ENCODE results near the gene HBD. TPM values are rescaled to one million over a fixed set of nuclear protein-coding genes. Genes with fewer than 3 reads are reported as not detected.

The HBD gene
- total and polyA plus RNA-seq, 2 donors (not counting 3 experiments of a cell fraction or from before 2014, with no cell fraction given), result not detected

GRCh38 chr11:5272395-5273017 is 38.2 kb upstream of the HBD start:
- dilution Hi-C loops (cut with MboI; ENCODE audit: extremely low pct_ligation_motif_present, low sequenced_read_pairs) (no loop called here), intact Hi-C loops (cut with micrococcal nuclease) (no loop called here)
- BruUV-seq (replicated peaks), result no TSS peak
- ChIA-PET CTCF (no interaction called here), POLR2A (no interaction called here)
- no peak overlapping the region for H3K9ac ChIP-seq (replicated peaks; ENCODE audit: extremely low read depth, insufficient read depth, low read length)
- no peak for DNase-seq (ENCODE audit: low read depth, low spot score)
- no peaks in the 10 kb centered on the region for H3K79me2 ChIP-seq (ENCODE audit: control insufficient read depth, insufficient read depth, low read length)
- no peaks in the 10 kb centered on the region for H4K20me1 ChIP-seq (replicated peaks; ENCODE audit: control insufficient read depth, extremely low read depth, insufficient read depth, low read length)
- no peaks in the 10 kb centered on the region for H3K36me3 ChIP-seq (ENCODE audit: control insufficient read depth in 2 of 2, extremely low read depth in 1 of 2, insufficient read depth in 2 of 2, low read length in 2 of 2)
- no peaks in the 10 kb centered on the region for H3K9me3 ChIP-seq (replicated peaks; ENCODE audit: control insufficient read depth, insufficient read depth, low read length)
- no peak for TF ChIP-seq EZH2 (IDR thresholded peaks at IDR 0.05; ENCODE audit: borderline replicate concordance, low read depth, low read length, severe bottlenecking)
- TF ChIP-seq GATA2 (IDR thresholded peaks at IDR 0.05; ENCODE audit: insufficient read depth, insufficient read length, low read depth, low read length), result no peak
- TF ChIP-seq CTCF (IDR thresholded peaks at IDR 0.05; ENCODE audit: extremely low read depth in 1 of 2, insufficient read depth in 1 of 2, low read depth in 1 of 2, low read length in 2 of 2), result no peak
- no peak for TF ChIP-seq MYC (IDR thresholded peaks at IDR 0.05; ENCODE audit: low read depth, low read length)
- no peak for TF ChIP-seq POLR2A (IDR thresholded peaks at IDR 0.05; ENCODE audit: low read depth, low read length)
- TF ChIP-seq MAX (IDR thresholded peaks at IDR 0.05; ENCODE audit: insufficient read depth, insufficient read length), result no peak
- TF ChIP-seq POLR2AphosphoS5 (IDR thresholded peaks at IDR 0.05; ENCODE audit: insufficient read depth, low read depth, low read length), result no peak
- no peak for TF ChIP-seq JUN (IDR thresholded peaks at IDR 0.05; ENCODE audit: borderline replicate concordance, insufficient read depth, insufficient read length, low read depth)
- no peak for TF ChIP-seq FOS (IDR thresholded peaks at IDR 0.05; ENCODE audit: borderline replicate concordance, insufficient read depth, low read length)
- H3K4me1 ChIP-seq (ENCODE audit: control insufficient read depth, extremely low read depth, insufficient read depth, low read length), result no peaks in the 10 kb centered on the region
- H3K27ac ChIP-seq (ENCODE audit: insufficient read depth, low read depth, low read length), result no peak overlapping the region
- no peaks in the 10 kb centered on the region for H3K27me3 ChIP-seq (ENCODE audit: control insufficient read depth in 2 of 2, insufficient read depth in 2 of 2, low read length in 2 of 2)
- no peaks in the 10 kb centered on the region for H3K9me1 ChIP-seq (replicated peaks; ENCODE audit: control insufficient read depth, extremely low read depth, insufficient read depth, low read length)
- no peak overlapping the region for H2AFZ ChIP-seq (ENCODE audit: low read depth, low read length)
- no peak overlapping the region for H3K4me2 ChIP-seq (ENCODE audit: insufficient read depth, low read length)
- no peak overlapping the region for H3K4me3 ChIP-seq (replicated peaks in 1 of 3; ENCODE audit: insufficient read depth in 1 of 3, low read depth in 1 of 3, low read length in 3 of 3)
- FAIRE-seq, result no peak

Measured in endothelial cell of umbilical vein (primary cell).